ENCODE results near the gene LMX1B. TPM values are rescaled to one million over a fixed set of nuclear protein-coding genes. Genes with fewer than 3 reads are reported as not detected.

Gene LMX1B
- total RNA-seq, 1 donor from 2014 or later: 1.3 TPM

GRCh38 chr9:126626926-126627233 is 13.2 kb downstream of the LMX1B start:
- peak overlapping the region; percentile 59 for H3K4me3 ChIP-seq
- H3K4me1 ChIP-seq: peaks cover 40% of the 10 kb centered on the region
- intact Hi-C loops (cut with micrococcal nuclease): no loop called here
- peaks cover 100% of the 10 kb centered on the region for H3K27me3 ChIP-seq (ENCODE audit: low read depth)
- no peaks in the 10 kb centered on the region for H3K36me3 ChIP-seq
- no peak for DNase-seq
- no peak overlapping the region for H3K27ac ChIP-seq (replicated peaks)
- H3K9me3 ChIP-seq (replicated peaks): no peaks in the 10 kb centered on the region
- no peak for TF ChIP-seq CTCF (IDR thresholded peaks at IDR 0.05; ENCODE audit: borderline replicate concordance)

- intact Hi-C loops (cut with micrococcal nuclease): no loop called here
- Histone ChIP-seq H3K9me3 (replicated peaks) (no peaks in the 10 kb centered on the region), H3K27ac (replicated peaks) (no peak overlapping the region), H3K4me3 (no peak overlapping the region), H3K36me3 (no peaks in the 10 kb centered on the region), H3K27me3 (ENCODE audit: low read depth) (peaks cover 100% of the 10 kb centered on the region), H3K4me1 (peaks cover 40% of the 10 kb centered on the region)
- no peak for DNase-seq
- TF ChIP-seq CTCF (IDR thresholded peaks at IDR 0.05; ENCODE audit: borderline replicate concordance): no peak
Measured at GRCh38 chr9:126628146-126628545, 14.4 kb downstream of the LMX1B start.

GRCh38 chr9:126628969-126629674 is 15.4 kb downstream of the LMX1B start:
- no peak overlapping the region for H3K4me3 ChIP-seq
- no peak for TF ChIP-seq CTCF (IDR thresholded peaks at IDR 0.05; ENCODE audit: borderline replicate concordance)
- no peaks in the 10 kb centered on the region for H3K36me3 ChIP-seq
- H3K9me3 ChIP-seq (replicated peaks): no peaks in the 10 kb centered on the region
- no peak for DNase-seq
- H3K27ac ChIP-seq (replicated peaks): no peak overlapping the region
- intact Hi-C loops (cut with micrococcal nuclease): no loop called here
- H3K4me1 ChIP-seq: peaks cover 34% of the 10 kb centered on the region
- peaks cover 100% of the 10 kb centered on the region for H3K27me3 ChIP-seq (ENCODE audit: low read depth)

GRCh38 chr9:126630458-126631237 is 16.9 kb downstream of the LMX1B start:
- H3K27ac ChIP-seq (replicated peaks): no peak overlapping the region
- intact Hi-C loops (cut with micrococcal nuclease): no loop called here
- H3K9me3 ChIP-seq (replicated peaks): no peaks in the 10 kb centered on the region
- H3K36me3 ChIP-seq: no peaks in the 10 kb centered on the region
- H3K27me3 ChIP-seq (ENCODE audit: low read depth): peaks cover 100% of the 10 kb centered on the region
- peaks cover 19% of the 10 kb centered on the region for H3K4me1 ChIP-seq
- TF ChIP-seq CTCF (IDR thresholded peaks at IDR 0.05; ENCODE audit: borderline replicate concordance): no peak
- no peak overlapping the region for H3K4me3 ChIP-seq
- no peak for DNase-seq

GRCh38 chr9:126631254-126631653 is 17.5 kb downstream of the LMX1B start:
- peaks cover 100% of the 10 kb centered on the region for H3K27me3 ChIP-seq (ENCODE audit: low read depth)
- no peak for DNase-seq
- TF ChIP-seq CTCF (IDR thresholded peaks at IDR 0.05; ENCODE audit: borderline replicate concordance): no peak

More at GRCh38 chr9:126631254-126631653, 17.5 kb downstream of the LMX1B start:
- Histone ChIP-seq H3K4me3 (no peak overlapping the region), H3K36me3 (no peaks in the 10 kb centered on the region), H3K4me1 (peaks cover 13% of the 10 kb centered on the region), H3K9me3 (replicated peaks) (no peaks in the 10 kb centered on the region), H3K27ac (replicated peaks) (no peak overlapping the region)
- intact Hi-C loops (cut with micrococcal nuclease): no loop called here
